Sigmoid colon (tissue), 7 donors: ENCODE results near the gene CCDC57. TPM values are rescaled to one million over a fixed set of nuclear protein-coding genes. Genes with fewer than 3 reads are reported as not detected.

Experiments used
- DNase-seq: peaks from one replicate; pipeline ENCODE4 v3.0.0-alpha.2; 2019
- H3K27ac ChIP-seq, 4 donors: fragments of 200-600 bp; sonication (generic); one replicate each; pipeline ENCODE4 v1.5.1; 2016 to 2019; ENCODE audit warnings: mild to moderate bottlenecking in 1 of 4
- H3K27me3 ChIP-seq, 3 donors: fragments of 200-600 bp; sonication (generic); one replicate each; pipeline ENCODE4 v1.5.1; 2019; ENCODE audit warnings: mild to moderate bottlenecking in 1 of 3
- H3K36me3 ChIP-seq, 4 donors: fragments of 200-600 bp; sonication (generic); one replicate each; pipeline ENCODE4 v1.5.1; 2016 to 2019
- H3K4me1 ChIP-seq, 4 donors: fragments of 200-600 bp; sonication (generic); one replicate each; pipeline ENCODE4 v1.5.1; 2017 to 2019
- H3K4me3 ChIP-seq, 4 donors: fragments of 200-600 bp; sonication (generic); one replicate each; pipeline ENCODE4 v1.5.1; 2017 to 2019; ENCODE audit warnings: mild to moderate bottlenecking in 2 of 4, moderate library complexity in 1 of 4
- H3K9me3 ChIP-seq, 4 donors: fragments of 200-600 bp in 3 of 4; sonication (generic) in 3 of 4; one replicate each; pipeline versions ENCODE4 v1.5.1 to v1.6.1; 2013 to 2019
- CTCF ChIP-seq, 4 experiments: fragments of 450-650 bp in 3 of 4; fragments of 200-600 bp in 1 of 4; IDR thresholded peaks; one replicate each; pipeline ENCODE4 v1.5.1; 2016 to 2019; ENCODE audit warnings: antibody characterized with exemption in 4 of 4, mild to moderate bottlenecking in 3 of 4, moderate library complexity in 2 of 4
- EP300 ChIP-seq, 4 donors: sonication (generic); formaldehyde crosslinking; IDR thresholded peaks; one replicate each; pipeline ENCODE4 v1.6.1; 2017; ENCODE audit warnings: antibody characterized with exemption in 4 of 4
- POLR2A ChIP-seq, 2 donors: fragments of 450-650 bp; IDR thresholded peaks; one replicate each; pipeline ENCODE4 v1.6.1; 2016; ENCODE audit warnings: antibody characterized with exemption in 2 of 2, mild to moderate bottlenecking in 2 of 2, moderate library complexity in 2 of 2
- POLR2AphosphoS5 ChIP-seq, 4 donors: sonication (generic); formaldehyde crosslinking; IDR thresholded peaks; one replicate each; pipeline ENCODE4 v1.6.1; 2017; ENCODE audit warnings: antibody characterized with exemption in 4 of 4
- WGBS, 2 donors: extraction: QIAGEN DNeasy Blood & Tissue Kit; methylation state at CpG; one replicate each; pipeline ENCODE4 v1.1.7; 2013; 5-methylcytosine and 5-hydroxymethylcytosine counted together
- intact Hi-C: fragments of 100-400 bp; cut with DNase I; formaldehyde crosslinking; loops from one replicate; pipeline ENCODE4 v1.15.1; 2023
- polyA plus RNA-seq, 3 donors: library from polyadenylated mRNA; stranded (reverse); fragments of 200-250 nt; gene quantifications; one replicate each; pipeline ENCODE4 v1.2.3, GENCODE V29; 2013
- total RNA-seq, 4 donors: library from RNA; depleted of rRNA; stranded (reverse); fragments of >200 nt; gene quantifications; one replicate each; pipeline ENCODE4 v1.1.0, GENCODE V29; 2016
- donor health status: healthy with polysubstance abuse.
- donor health status: Bipolar disorder and iron deficiency.
- donor health status: healthy.

CCDC57 gene
- total and polyA plus RNA-seq, 7 donors, result 13.3 to 47.8 (median 24.4) TPM

GRCh38 chr17:82247856-82248671 lies 35.4 kb upstream of the CCDC57 start:
- intact Hi-C loops, result loop anchor here (2.0 kb wide), 1 partner anchor 19 kb away; no protein-coding TSS in a partner anchor
- Histone ChIP-seq H3K4me3 (no peak overlapping the region), H3K36me3 (peaks cover 65 to 98% (median 73%) of the 10 kb centered on the region in 4 donors)

GRCh38 chr17:82247182-82247823 lies 34.7 kb upstream of the CCDC57 start:
- 64 to 70% methylated on average over 22 of the region's 22 CpGs for WGBS, 2 donors
- DNase-seq, result peak; percentile 81
- intact Hi-C loops, result loop anchor here (2.0 kb wide), 1 partner anchor 19 kb away; no protein-coding TSS in a partner anchor

More at GRCh38 chr17:82247856-82248671, 35.4 kb upstream of the CCDC57 start:
- Histone ChIP-seq H3K27ac (peak overlapping the region; percentile 79 to 90 (median 86)), H3K27me3 (no peaks in the 10 kb centered on the region), H3K9me3 (no peaks in the 10 kb centered on the region), H3K4me1 (peaks cover 0 to 68% (median 58%) of the 10 kb centered on the region in 4 donors)
- peak; percentile 65 for DNase-seq
- 91 to 92% methylated on average over 28 of the region's 28 CpGs for WGBS, 2 donors
- no peak for TF ChIP-seq POLR2A (IDR thresholded peaks at IDR 0.05)
- no peak for TF ChIP-seq EP300 (IDR thresholded peaks at IDR 0.05)
- no peak for TF ChIP-seq POLR2AphosphoS5 (IDR thresholded peaks at IDR 0.05)
- TF ChIP-seq CTCF (IDR thresholded peaks at IDR 0.05), result no peak

GRCh38 chr17:82246365-82247181 lies 33.9 kb upstream of the CCDC57 start:
- Histone ChIP-seq H3K9me3 (no peaks in the 10 kb centered on the region), H3K4me1 (peaks cover 0 to 82% (median 73%) of the 10 kb centered on the region in 4 donors), H3K27me3 (no peaks in the 10 kb centered on the region), H3K36me3 (peaks cover 50 to 83% (median 59%) of the 10 kb centered on the region in 4 donors), H3K27ac (peak overlapping the region; percentile 79 to 90 (median 86)), H3K4me3 (no peak overlapping the region)
- WGBS, 2 donors, result 63 to 64% methylated on average over 27 of the region's 27 CpGs
- no peak for DNase-seq
- intact Hi-C loops, result loop anchor here (2.0 kb wide), 1 partner anchor 20 kb away; no protein-coding TSS in a partner anchor
- TF ChIP-seq EP300 (IDR thresholded peaks at IDR 0.05) (no peak), POLR2AphosphoS5 (IDR thresholded peaks at IDR 0.05) (peak in 1 of 4 donors; percentile 8)

More at GRCh38 chr17:82247182-82247823, 34.7 kb upstream of the CCDC57 start:
- TF ChIP-seq EP300 (IDR thresholded peaks at IDR 0.05), result no peak
- TF ChIP-seq CTCF (IDR thresholded peaks at IDR 0.05), result no peak
- TF ChIP-seq POLR2AphosphoS5 (IDR thresholded peaks at IDR 0.05), result no peak
- TF ChIP-seq POLR2A (IDR thresholded peaks at IDR 0.05), result no peak
- peak overlapping the region; percentile 79 to 90 (median 86) for H3K27ac ChIP-seq
- H3K9me3 ChIP-seq, result no peaks in the 10 kb centered on the region
- H3K4me1 ChIP-seq, result peaks cover 0 to 75% (median 66%) of the 10 kb centered on the region in 4 donors
- peaks cover 58 to 90% (median 66%) of the 10 kb centered on the region in 4 donors for H3K36me3 ChIP-seq
- H3K4me3 ChIP-seq, result no peak overlapping the region
- no peaks in the 10 kb centered on the region for H3K27me3 ChIP-seq

- TF ChIP-seq POLR2A (IDR thresholded peaks at IDR 0.05) (no peak), POLR2AphosphoS5 (IDR thresholded peaks at IDR 0.05) (no peak)
- Histone ChIP-seq H3K27me3 (no peaks in the 10 kb centered on the region), H3K4me1 (peaks cover 0 to 86% (median 78%) of the 10 kb centered on the region in 4 donors), H3K36me3 (peaks cover 45 to 77% (median 53%) of the 10 kb centered on the region in 4 donors), H3K27ac (peak overlapping the region; percentile 79 to 90 (median 86)), H3K9me3 (no peaks in the 10 kb centered on the region), H3K4me3 (no peak overlapping the region)
- WGBS, 2 donors, result 94% methylated on average over 5 of the region's 5 CpGs
- DNase-seq, result peak; percentile 59
- intact Hi-C loops, result loop anchor here (2.0 kb wide), 1 partner anchor 21 kb away; no protein-coding TSS in a partner anchor
Observed at GRCh38 chr17:82246040-82246364, 33.4 kb upstream of the CCDC57 start.
